Measurements from ENCODE around the gene ADCY10. TPM values are rescaled to one million over a fixed set of nuclear protein-coding genes. Genes with fewer than 3 reads are reported as not detected.

ADCY10 gene
- total RNA-seq, 4 donors from 2014 or later = 0.22 to 0.57 (median 0.41) TPM

DNA sequence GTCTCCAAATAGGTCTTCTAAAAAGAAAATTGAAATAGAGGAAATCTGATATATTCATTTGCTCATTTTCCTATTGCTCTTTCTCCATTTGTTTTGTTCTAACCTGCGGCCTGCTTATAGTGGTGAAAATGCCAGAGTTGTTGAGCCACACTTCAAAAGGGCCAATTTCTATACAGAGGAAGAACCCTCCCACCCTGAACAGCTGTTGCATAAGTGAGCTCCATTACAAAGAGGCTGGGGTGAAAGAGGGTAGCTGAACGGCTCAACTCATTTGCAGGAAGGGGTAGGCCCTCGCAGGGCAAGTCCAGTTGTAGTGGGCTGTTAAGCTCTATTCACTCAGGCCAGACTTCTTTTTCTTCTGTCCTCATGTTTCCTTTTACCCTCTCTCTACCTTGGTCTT lies 8.8 kb downstream of the ADCY10 start:
- TF ChIP-seq, protein P1, sequence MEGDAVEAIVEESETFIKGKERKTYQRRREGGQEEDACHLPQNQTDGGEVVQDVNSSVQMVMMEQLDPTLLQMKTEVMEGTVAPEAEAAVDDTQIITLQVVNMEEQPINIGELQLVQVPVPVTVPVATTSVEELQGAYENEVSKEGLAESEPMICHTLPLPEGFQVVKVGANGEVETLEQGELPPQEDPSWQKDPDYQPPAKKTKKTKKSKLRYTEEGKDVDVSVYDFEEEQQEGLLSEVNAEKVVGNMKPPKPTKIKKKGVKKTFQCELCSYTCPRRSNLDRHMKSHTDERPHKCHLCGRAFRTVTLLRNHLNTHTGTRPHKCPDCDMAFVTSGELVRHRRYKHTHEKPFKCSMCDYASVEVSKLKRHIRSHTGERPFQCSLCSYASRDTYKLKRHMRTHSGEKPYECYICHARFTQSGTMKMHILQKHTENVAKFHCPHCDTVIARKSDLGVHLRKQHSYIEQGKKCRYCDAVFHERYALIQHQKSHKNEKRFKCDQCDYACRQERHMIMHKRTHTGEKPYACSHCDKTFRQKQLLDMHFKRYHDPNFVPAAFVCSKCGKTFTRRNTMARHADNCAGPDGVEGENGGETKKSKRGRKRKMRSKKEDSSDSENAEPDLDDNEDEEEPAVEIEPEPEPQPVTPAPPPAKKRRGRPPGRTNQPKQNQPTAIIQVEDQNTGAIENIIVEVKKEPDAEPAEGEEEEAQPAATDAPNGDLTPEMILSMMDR (IDR thresholded peaks at IDR 0.05; ENCODE audit: low read depth) = no peak

DNA sequence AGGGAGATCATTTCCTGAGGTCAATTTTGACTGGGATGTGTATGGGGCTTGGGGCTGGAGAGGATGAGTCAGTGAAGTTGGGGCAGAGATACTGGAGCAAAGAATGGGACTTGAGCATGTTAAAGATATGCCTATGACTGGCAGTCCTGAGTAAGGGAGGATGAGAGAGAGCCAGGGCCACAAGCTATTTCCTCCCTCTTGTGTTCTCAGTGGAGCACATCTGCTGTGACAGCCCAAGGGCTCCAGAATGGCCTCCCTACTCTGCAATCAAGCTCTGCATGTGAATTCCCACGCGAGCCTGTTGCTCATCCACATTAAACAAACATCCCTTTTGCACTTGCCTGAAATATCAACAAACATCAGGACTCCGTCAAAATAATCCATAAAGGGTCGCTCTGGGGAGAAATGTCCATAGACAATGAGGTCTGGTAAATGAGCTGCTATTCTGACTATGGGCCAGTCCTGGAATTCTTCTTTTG lies 9.2 kb downstream of the ADCY10 start:
- TF ChIP-seq, protein P1 (IDR thresholded peaks at IDR 0.05; ENCODE audit: low read depth) = no peak

DNA sequence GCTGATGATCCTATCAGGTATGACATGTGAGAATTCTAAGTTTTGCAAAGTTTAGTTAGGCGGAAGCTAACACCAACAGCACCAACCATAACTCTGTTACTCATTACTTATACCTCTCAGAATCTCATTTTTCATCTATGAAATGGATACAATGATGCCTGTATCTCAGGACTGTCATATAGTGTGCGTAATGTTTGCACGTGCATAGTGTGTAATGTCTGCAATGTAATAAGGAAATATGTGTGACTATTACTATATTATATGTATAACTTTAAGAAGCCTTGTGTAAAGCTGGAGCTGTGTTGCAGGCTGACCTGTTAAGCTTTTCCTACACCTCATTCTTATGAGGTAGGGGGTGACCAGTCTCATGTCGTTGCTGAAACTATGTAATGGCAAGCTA lies 13.0 kb downstream of the ADCY10 start:
- TF ChIP-seq, protein P1 (IDR thresholded peaks at IDR 0.05; ENCODE audit: low read depth) = no peak

DNA sequence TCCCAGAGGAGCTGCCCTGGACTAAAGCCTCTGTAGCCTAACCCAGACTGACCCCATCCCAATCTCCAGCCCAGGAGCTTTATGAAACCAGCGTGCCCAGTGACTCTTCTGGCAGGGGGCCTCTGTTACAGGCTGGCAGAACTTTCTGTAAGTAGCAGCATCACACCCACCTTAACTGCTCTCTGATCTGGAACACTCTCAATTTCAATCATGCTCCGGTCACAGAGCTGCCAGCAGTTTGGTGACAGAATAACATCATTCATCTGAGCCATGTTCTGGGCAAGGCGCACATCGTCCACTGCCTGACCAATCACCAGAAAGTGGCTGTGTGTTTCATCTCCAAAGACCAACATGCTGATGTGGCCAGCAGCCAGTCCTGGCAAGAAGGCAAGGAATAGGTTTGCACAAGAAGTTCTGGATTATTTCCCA lies 14.7 kb downstream of the ADCY10 start:
- TF ChIP-seq, protein P1 (IDR thresholded peaks at IDR 0.05; ENCODE audit: low read depth) = no peak

DNA sequence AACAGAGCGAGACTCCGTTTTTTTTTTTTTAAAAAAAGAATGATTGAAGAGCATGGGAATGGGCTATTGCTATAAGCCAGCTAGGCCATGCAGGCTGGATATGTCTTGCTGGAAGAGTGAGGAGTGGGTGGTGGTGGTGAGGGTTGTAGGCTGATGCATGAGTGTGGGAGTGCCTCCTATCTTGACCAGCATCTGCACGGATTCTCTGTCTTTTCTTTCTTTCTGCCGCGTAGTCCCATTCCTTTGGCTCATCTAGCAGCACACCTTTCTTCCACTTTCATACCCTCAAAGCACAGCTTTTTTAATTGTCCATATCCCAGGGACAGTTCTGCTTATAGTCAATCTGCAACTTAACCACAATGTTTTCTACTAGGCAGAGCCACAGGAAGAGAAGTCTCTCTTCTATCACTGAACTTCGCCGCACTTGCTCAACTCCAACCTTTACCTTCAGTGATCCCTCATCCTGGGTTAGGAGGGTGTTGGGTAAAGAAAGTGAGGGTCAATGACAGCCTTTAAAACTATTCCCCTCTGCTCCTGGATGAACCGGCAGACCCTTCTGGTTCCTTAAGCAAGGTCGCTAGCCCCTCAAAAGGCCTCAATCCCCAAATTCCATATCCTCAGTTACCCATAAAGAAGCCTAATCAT lies 15.2 kb downstream of the ADCY10 start:
- TF ChIP-seq, protein P1 (IDR thresholded peaks at IDR 0.05; ENCODE audit: low read depth) = no peak

DNA sequence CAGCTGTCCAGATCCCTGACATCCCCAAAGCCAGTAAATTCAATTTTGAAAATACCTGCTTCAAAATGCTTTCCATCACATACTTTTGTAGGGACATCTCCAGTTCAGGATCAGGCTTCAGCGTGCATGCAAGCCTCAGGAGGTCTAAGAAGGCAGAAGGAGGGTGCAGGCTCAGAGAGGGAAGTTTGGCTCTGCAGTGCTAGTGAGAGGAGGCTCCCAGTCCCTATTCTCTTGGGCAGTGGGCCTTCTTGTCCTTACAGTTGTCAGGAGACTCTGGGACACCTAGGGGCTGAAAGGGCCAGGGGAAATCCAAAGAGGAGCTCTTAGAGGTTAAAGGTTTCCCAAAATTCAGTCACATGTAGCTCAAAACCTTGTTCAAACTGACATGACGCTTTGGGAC lies 20.1 kb downstream of the ADCY10 start:
- TF ChIP-seq, protein P1 (IDR thresholded peaks at IDR 0.05; ENCODE audit: low read depth) = no peak

DNA sequence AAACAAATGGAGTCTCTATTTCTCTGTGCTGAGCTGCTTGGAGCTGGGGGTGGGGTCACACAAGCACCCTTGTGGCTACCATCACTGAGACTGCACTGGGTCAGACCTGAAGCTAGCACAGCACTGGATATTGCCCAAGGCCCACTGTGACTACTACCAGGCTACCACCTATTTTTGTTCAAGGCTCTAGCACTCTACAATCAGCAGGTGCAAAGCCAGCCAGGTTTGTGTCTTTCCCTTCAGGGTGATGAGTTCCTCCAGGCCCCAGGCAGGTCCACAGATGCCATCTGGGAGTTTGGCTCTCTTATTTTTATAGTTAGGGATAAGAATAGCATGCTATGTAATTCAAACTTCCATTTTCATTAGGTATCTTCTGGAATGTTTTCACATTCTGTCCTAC lies 23.5 kb downstream of the ADCY10 start:
- TF ChIP-seq, protein P1 (IDR thresholded peaks at IDR 0.05; ENCODE audit: low read depth) = no peak
